Right lobe of liver (tissue), 4 donors: ENCODE measurements around the gene REEP6.

ENCODE experiments used
- POLR2A ChIP-seq: fragments of 450-650 bp; IDR thresholded peaks from one replicate; pipeline ENCODE4 v1.6.1; 2017; ENCODE audit warnings: antibody characterized with exemption, mild to moderate bottlenecking
- TF ChIP-seq, protein P1 (sequence below), 4 donors: fragments of 200-600 bp in 3 of 4; fragments of 450-650 bp in 1 of 4; IDR thresholded peaks; one replicate each; pipeline versions ENCODE4 v1.5.1 to v1.8.0; 2016 to 2022; ENCODE audit warnings: antibody characterized with exemption in 4 of 4, mild to moderate bottlenecking in 2 of 4
- donor health status: DM: no; HTN: no; CAD: no.
- donor health status: DM: no; HTN: no; CAD: no.
- donor health status: DM: no; HTN: yes; CAD: no.

GRCh38 chr19:1526066-1526778 is 35.2 kb downstream of the REEP6 start:
- TF ChIP-seq, protein P1, sequence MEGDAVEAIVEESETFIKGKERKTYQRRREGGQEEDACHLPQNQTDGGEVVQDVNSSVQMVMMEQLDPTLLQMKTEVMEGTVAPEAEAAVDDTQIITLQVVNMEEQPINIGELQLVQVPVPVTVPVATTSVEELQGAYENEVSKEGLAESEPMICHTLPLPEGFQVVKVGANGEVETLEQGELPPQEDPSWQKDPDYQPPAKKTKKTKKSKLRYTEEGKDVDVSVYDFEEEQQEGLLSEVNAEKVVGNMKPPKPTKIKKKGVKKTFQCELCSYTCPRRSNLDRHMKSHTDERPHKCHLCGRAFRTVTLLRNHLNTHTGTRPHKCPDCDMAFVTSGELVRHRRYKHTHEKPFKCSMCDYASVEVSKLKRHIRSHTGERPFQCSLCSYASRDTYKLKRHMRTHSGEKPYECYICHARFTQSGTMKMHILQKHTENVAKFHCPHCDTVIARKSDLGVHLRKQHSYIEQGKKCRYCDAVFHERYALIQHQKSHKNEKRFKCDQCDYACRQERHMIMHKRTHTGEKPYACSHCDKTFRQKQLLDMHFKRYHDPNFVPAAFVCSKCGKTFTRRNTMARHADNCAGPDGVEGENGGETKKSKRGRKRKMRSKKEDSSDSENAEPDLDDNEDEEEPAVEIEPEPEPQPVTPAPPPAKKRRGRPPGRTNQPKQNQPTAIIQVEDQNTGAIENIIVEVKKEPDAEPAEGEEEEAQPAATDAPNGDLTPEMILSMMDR (IDR thresholded peaks at IDR 0.05) = no peak
- TF ChIP-seq POLR2A = no peak
